GM18951 (cell line): ENCODE measurements around the gene SOWAHD.

ENCODE experiments used
- POLR2A ChIP-seq: IDR thresholded peaks from 4 replicates; pipeline ENCODE4 v1.6.1; 2011; ENCODE audit warnings: mild to moderate bottlenecking; ENCODE audit not compliant: insufficient read length, insufficient read depth; ENCODE audit errors: extremely low read depth
- in situ Hi-C: fragments of 300-500 bp; cut with MboI; formaldehyde crosslinking; loops from one replicate; pipeline ENCODE4 v1.12.0; 2022; ENCODE audit warnings: low sequenced_read_pairs, mixed read lengths, inconsistent platforms; ENCODE audit not compliant: unreplicated experiment

Gene SOWAHD, protein sequence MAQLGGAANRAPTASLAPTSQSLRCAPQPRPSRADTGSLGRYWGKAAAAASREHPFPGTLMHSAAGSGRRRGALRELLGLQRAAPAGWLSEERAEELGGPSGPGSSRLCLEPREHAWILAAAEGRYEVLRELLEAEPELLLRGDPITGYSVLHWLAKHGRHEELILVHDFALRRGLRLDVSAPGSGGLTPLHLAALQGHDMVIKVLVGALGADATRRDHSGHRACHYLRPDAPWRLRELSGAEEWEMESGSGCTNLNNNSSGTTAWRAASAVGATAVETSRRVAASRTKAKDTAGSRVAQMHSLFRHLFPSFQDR

DNA sequence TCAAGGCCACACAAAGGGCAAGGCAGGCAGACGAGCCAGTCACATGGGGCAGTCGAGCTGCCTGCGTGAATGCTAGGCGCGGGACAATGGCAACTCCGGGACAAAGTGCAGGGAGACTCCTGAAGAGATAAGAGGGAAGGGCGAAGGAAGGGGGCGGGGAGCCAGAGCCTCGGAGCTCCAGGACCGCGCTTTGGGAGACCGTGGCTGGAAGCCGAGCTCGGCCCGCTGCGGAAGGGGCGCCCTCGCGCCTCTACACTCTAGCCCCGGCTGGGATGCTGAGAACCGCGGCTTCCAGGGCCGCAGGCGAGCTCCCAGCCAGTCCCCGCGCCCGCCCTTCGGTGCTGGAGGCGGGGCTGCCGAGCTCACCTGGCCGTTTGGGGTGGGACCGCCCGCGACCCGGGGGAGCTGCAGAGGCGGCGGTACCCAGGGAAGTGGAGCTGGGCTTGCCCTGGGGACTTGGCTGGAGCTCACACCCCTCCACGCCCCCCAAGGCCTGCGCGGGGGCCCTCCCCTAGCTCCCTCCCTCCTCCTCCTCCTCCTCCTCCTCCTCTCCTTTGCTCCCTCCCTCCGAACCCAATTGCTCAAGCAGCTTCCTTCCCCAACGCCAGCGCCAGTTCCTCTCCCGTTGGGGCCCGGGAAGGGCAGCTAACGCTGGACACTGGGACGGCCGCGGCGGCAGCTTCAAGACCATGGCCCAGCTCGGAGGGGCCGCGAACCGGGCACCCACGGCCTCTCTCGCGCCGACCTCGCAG, at the start of gene SOWAHD:
Gene SOWAHD, plus strand, starts transcription at position 610 of the 752 bp plus-strand sequence. Its CDS starts 80 bp downstream, at position 690.
- in situ Hi-C loops, result no loop called here
- TF ChIP-seq POLR2A, result peak; percentile 11

DNA sequence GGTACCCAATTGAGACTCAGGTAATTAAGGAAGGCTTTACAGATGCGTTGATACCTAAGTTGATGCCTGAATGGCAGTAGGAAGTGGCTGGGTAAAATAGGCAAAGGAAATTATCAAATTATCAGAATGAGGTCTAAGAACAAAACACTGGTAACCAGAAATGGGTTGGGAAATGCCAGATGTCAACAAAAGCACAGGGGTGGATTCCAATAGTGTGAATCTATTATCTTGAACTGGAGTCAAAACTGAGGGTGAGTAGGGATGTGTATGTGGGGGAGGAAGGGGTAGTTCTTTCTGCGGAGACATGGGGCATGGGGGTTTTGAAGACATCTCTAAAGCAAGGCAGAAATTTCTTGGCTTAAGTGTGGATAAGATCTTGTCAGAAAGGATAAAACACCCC, 49.5 kb upstream of the SOWAHD start:
- no peak for TF ChIP-seq POLR2A
- in situ Hi-C loops, result no loop called here

DNA sequence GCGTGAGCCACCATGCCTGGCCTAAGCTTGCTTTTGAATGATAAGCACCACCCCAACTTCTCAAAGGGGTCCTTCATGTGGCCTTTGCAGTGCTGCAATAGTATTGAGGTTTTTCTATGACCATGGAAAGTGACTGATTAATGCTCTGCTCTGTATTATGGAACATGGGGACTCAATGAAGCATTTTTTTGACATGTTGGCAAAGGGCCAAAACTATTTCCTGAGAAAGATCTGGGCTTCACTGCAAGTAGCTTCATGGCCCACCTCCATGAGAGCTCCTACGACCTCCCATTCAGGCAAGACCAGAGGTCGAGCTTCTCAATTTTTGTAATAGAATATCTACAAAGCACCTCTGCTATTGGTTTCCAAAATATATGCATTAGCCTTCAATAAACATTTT, 48.8 kb upstream of the SOWAHD start:
- in situ Hi-C loops, result no loop called here
- TF ChIP-seq POLR2A, result no peak

- TF ChIP-seq POLR2A, result no peak
- in situ Hi-C loops, result no loop called here
Measured at GRCh38 chrX:119721487-119721886, 36.9 kb upstream of the SOWAHD start.

GRCh38 chrX:119721926-119722325, 36.5 kb upstream of the SOWAHD start:
- TF ChIP-seq POLR2A, result no peak
- in situ Hi-C loops, result no loop called here

- in situ Hi-C loops, result loop anchor here (25.0 kb wide), 1 partner anchor 215 kb away; no protein-coding TSS in a partner anchor
- no peak for TF ChIP-seq POLR2A
Measured at GRCh38 chrX:119726900-119727555, 31.4 kb upstream of the SOWAHD start.

- no peak for TF ChIP-seq POLR2A
- in situ Hi-C loops, result loop anchor here (25.0 kb wide), 1 partner anchor 216 kb away; no protein-coding TSS in a partner anchor
Measured at GRCh38 chrX:119728487-119728886, 29.9 kb upstream of the SOWAHD start.

- in situ Hi-C loops, result loop anchor here (25.0 kb wide), 1 partner anchor 217 kb away; no protein-coding TSS in a partner anchor
- no peak for TF ChIP-seq POLR2A
Measured at GRCh38 chrX:119729408-119730201, 28.8 kb upstream of the SOWAHD start.

DNA sequence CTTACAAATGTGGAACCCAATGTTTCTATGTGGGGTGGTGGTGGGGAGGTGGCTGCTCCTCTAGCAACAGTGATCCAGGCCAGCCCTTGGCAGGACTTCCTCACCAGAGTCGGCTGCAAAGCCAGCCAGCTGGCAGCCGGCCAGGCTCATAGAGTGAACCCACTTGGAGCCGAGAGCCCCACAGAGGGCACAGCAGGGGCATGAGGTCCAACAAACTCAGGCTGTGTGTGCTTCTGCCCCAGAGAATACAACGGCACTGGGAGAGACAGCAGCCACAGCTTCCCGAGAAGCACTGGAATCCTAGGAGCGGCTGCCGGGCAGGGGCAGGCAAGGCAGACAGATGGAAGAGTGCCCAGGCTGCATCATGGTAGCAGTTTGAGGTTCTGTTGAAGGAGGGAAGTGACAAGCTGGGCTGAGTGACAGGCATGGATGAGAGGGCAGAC, 23.5 kb upstream of the SOWAHD start:
- in situ Hi-C loops, result loop anchor here (25.0 kb wide), 1 partner anchor 223 kb away; no protein-coding TSS in a partner anchor
- no peak for TF ChIP-seq POLR2A

DNA sequence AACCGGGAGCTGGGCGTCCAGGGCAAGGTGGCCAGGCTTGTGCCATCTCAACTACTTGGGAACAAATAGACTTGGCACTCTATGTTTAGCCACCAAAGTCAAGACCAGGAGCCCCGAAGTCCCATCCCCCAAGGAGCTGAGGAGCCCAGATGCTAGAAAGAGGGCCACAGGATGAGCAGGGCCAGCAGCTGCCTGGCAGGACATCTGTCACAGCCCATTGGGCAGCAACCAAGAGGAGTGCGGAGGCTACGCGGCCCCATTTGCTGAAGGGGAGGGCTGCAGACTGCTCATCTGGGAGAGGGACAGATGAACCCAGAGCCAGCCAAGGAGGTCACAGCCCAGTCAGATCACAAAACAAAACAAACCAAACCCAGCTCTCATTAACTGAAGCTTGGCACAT, 22.9 kb upstream of the SOWAHD start:
- in situ Hi-C loops, result loop anchor here (25.0 kb wide), 1 partner anchor 223 kb away; no protein-coding TSS in a partner anchor
- no peak for TF ChIP-seq POLR2A

DNA sequence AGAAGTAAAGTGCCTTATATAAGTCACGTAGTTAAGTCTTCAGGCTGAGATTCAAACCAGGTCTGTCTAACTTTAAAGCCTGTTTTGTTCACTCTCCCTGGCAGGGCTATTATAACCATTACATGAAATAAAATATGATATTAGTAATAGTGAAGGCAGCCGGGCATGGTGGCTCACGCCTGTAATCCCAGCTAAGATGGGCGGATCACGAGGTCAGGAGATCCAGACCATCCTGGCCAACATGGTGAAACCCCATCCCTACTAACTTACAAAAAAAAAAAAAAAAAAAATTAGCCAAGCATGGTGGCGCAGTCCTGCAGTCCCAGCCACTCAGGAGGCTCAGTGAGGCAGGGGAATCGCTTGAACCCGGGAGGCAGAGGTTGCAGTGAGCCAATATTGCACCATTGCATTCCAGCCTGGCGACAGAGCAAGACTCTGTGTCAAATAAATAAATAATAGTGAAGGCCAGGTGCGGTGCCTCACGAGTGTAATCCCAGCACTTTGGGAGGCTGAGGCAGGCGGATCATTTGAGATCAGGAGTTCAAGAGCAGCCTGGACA, 22.1 kb upstream of the SOWAHD start:
- in situ Hi-C loops, result loop anchor here (25.0 kb wide), 1 partner anchor 224 kb away; no protein-coding TSS in a partner anchor
- TF ChIP-seq POLR2A, result no peak

DNA sequence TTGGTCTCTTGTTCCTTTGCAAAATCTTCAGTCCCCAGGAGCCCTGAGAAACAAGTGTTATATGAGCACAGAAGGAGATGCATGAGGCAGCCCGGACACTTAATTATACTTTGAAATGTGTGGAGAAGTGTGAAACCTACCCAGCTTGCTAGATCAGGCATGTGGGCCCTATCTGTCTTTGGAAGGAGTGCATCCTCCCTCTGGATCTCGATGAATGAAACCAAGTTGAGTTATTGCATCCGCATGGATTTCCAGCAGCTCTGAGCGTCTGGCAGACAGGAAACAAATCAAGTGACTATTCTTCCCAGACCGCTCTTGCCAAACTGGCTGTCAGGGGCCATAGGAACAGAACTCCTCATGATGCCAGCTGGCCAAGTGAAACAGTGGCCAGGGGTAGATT, 19.6 kb upstream of the SOWAHD start:
- in situ Hi-C loops, result loop anchor here (25.0 kb wide), 1 partner anchor 226 kb away; no protein-coding TSS in a partner anchor
- no peak for TF ChIP-seq POLR2A
